GM12892 (cell line): ENCODE measurements around the gene NLRC5.

Experiments
- DNase-seq: peaks from one replicate; pipeline ENCODE4 v3.0.0; 2011; ENCODE audit not compliant: insufficient read length
- FAIRE-seq: peaks from 2 replicates; lab custom pipeline; 2011; peaks lifted over from hg19 to GRCh38; lab: Jason Lieb, UNC
- POLR2A ChIP-seq: IDR thresholded peaks from 2 replicates; pipeline ENCODE4 v1.6.1; 2011; ENCODE audit warnings: low read depth, low read length, control low read depth
- POLR2AphosphoS5 ChIP-seq: IDR thresholded peaks from 2 replicates; pipeline ENCODE4 v1.6.1; 2011; ENCODE audit warnings: low read depth, low read length, control low read depth
- TAF1 ChIP-seq: IDR thresholded peaks from 2 replicates; pipeline ENCODE4 v1.6.1; 2011; ENCODE audit warnings: low read depth, mild to moderate bottlenecking, control low read depth, low read length, borderline replicate concordance

The NLRC5 gene

GRCh38 chr16:57125969-57126368, 136.6 kb downstream of the NLRC5 start:
- TF ChIP-seq TAF1: no peak
- TF ChIP-seq POLR2AphosphoS5: no peak
- TF ChIP-seq POLR2A: no peak
- no peak for DNase-seq
- FAIRE-seq: no peak

DNA sequence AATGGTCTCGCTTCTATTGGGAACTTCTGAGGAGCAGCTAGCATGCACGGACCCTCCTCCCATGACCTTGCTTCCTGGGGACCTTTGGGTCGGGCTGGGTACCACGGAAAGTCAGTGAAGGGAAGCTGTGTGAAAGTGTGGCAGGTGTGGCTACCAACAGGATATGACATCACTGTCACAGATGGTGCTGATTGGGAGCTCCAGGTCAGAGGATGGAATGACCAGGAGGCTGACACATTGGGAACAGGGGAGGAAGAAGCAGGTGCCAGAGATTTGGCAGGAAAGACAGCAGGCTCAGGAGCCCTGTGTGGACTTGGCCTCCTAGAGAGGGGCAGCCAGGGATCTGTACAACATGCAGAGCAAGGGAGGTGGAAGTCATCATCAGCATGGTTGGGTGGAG, 137.1 kb downstream of the NLRC5 start:
- FAIRE-seq (peak; percentile 57), DNase-seq (no peak)
- TF ChIP-seq POLR2A (no peak), POLR2AphosphoS5 (no peak), TAF1 (no peak)

- TF ChIP-seq TAF1 (no peak), POLR2AphosphoS5 (no peak), POLR2A (no peak)
- DNase-seq (no peak), FAIRE-seq (peak; percentile 74)
Measured at GRCh38 chr16:57127037-57127763, 137.8 kb downstream of the NLRC5 start.

GRCh38 chr16:57127836-57128235, 138.5 kb downstream of the NLRC5 start:
- DNase-seq: no peak
- peak; percentile 14 for FAIRE-seq
- TF ChIP-seq POLR2A (no peak), POLR2AphosphoS5 (no peak), TAF1 (no peak)

DNA sequence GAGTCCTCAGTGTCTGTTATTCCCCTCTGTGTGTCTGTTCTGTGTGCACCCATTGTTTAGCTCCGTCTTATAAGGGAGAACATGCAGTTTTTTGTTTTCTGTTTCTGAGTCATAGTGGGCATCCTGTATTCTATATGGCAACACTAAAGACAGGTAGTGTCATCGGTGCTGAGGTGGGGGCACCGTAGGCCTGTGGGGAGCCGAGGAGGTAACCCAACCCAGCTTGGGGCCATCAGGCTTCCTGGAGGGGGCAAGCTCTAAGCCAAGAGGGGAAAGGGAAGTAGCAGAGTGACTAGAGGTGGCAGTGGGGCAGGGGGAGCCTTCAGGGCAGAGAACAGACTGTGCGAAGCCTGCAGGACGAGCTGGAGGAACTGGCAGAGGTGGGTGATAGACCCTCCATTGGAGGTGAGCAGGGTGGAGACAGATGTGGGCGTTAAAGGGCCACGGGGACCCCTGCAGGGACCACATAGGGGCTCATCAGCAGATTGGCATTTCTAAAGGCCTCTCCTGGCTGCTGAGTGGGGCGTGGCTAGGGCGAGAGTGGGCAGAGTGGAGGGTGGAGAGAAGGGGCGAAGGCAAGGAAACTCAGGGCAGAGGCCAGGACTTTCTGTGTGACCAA, 139.5 kb downstream of the NLRC5 start:
- no peak for TF ChIP-seq TAF1
- TF ChIP-seq POLR2A: no peak
- DNase-seq (no peak), FAIRE-seq (peak; percentile 72)

DNA sequence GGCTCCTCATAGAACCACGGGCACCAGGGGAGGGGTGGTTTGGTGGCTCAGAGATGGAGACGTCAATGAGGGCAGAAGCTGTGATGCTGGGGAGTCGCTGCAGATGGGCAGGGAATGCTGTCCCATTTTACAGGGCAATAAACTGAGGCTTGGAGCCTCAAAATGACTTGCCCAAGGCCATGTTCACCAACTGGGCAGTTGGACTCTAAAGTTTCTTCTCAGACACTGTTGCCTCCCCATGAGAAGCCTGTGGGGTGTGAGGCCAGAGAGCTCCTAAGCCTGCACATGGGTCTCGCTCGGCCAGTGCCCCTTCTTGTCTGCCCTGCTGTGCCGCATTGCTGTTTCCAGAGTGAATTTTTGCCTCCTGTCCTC, 141.6 kb downstream of the NLRC5 start:
- TF ChIP-seq TAF1 (no peak), POLR2A (no peak), POLR2AphosphoS5 (no peak)
- DNase-seq (no peak), FAIRE-seq (no peak)

DNA sequence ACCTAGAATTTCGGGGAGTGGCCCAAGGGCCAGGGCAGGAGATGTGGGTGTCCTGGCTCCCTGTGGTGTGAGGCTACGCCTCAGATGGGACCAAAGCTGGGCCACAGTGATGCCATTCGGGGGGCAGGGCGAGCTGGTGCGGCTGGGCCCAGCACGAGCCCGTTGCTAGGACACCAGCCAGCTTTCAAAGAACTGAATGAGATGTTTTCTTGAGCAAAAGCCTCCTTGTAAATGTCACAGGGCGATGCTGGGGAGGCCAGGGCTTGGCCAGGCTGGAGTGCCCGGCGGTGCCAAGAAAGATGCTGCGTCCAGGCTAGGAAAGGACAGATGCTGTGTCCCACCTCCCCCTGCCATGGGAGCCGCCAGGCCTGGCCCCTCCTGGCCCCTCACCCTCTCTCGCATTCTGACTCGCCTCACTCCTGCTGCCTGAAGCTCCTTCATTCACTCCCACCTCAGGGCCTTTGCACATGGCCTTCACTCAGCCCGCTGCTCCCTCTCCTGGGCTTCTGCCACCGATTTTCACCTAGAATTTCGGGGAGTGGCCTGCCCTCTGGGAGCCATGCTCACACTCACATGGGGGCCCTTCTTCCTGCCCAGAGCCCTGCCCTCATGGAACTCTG, 142.1 kb downstream of the NLRC5 start:
- TF ChIP-seq POLR2A (no peak), TAF1 (no peak), POLR2AphosphoS5 (no peak)
- DNase-seq: no peak
- no peak for FAIRE-seq

- DNase-seq: no peak
- TF ChIP-seq POLR2A (no peak), TAF1 (no peak)
- no peak for FAIRE-seq
Measured at GRCh38 chr16:57132470-57132869, 143.1 kb downstream of the NLRC5 start.

DNA sequence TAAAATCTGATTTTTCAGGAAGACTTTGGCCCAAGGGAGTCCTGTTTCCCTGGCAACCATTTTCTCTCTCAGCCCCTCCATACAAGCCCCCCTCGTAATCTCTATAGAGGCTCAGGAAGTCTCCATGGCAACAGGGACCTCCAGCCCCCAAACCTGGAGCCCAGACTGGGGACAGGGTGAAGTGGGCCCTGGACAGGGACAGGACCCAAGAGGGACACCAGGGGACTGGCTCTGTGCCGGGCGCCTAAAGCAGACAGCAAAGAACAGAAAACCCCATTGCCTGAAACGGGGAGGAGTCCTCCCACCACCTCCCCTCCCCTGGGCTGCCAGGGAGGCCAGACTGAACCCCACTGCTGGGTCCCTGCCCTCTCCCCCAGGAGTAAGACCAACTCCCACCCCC, 143.7 kb downstream of the NLRC5 start:
- DNase-seq: no peak
- no peak for FAIRE-seq
- TF ChIP-seq TAF1 (no peak), POLR2A (no peak), POLR2AphosphoS5 (no peak)
